ENCODE measurements around the gene PDE6D.

The PDE6D gene

GRCh38 chr2:231706731-231707624, 74.1 kb downstream of the PDE6D start:
- peak; percentile 97 for DNase-seq

GRCh38 chr2:231704017-231704416, 77.1 kb downstream of the PDE6D start:
- DNase-seq = no peak

GRCh38 chr2:231701456-231702373, 79.4 kb downstream of the PDE6D start:
- no peak for DNase-seq

DNA sequence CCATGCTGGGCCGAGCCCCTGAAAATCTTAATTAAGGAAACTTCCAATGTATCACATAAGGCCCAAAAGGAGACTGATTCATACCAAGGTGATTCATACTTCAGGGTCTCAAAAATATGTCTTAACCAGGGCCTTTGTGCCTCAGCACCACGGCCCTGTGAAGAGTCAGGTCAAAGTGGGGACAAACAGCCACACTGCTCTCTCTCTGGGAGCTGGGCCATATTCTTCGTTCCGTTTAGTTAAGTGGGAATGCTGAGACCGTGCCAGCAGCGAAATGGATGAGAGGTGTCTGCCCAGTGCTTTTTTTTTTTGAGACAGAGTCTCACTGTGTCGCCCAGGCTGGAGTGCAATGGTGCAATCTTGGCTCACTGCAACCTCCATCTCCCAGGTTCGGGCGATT, 82.1 kb downstream of the PDE6D start:
- no peak for DNase-seq

- DNase-seq = no peak
Observed at GRCh38 chr2:231696004-231696367, 85.1 kb downstream of the PDE6D start.

GRCh38 chr2:231693956-231694355, 87.1 kb downstream of the PDE6D start:
- DNase-seq = no peak

DNA sequence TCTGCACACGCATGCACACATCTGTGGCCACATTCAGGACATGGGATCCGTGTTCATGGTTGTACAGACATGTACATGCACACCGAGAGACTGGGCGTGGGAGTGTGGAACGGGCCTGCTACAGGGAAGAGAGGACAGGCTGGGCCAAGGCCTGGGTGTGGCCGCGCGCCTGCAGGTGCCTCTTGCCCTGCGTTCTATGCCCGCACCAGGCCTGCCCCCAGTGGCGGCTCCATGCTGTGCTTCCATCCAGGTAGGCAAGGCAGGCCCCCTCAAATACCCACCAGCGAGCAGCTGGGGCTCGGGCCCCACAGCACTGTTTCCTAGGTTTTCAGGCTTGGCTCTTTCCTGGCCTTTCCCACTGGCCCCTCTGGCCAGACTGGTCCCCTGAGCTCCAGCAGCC, 88.2 kb downstream of the PDE6D start:
- no peak for DNase-seq

GRCh38 chr2:231691251-231691772, 89.8 kb downstream of the PDE6D start:
- DNase-seq = no peak

GRCh38 chr2:231689124-231689893, 91.8 kb downstream of the PDE6D start:
- DNase-seq = no peak

- DNase-seq = no peak
Observed at GRCh38 chr2:231688719-231689118, 92.4 kb downstream of the PDE6D start.

- DNase-seq = no peak
Observed at GRCh38 chr2:231687961-231688360, 93.1 kb downstream of the PDE6D start.

- DNase-seq = peak; percentile 50
Observed at GRCh38 chr2:231687133-231687852, 93.8 kb downstream of the PDE6D start.

DNA sequence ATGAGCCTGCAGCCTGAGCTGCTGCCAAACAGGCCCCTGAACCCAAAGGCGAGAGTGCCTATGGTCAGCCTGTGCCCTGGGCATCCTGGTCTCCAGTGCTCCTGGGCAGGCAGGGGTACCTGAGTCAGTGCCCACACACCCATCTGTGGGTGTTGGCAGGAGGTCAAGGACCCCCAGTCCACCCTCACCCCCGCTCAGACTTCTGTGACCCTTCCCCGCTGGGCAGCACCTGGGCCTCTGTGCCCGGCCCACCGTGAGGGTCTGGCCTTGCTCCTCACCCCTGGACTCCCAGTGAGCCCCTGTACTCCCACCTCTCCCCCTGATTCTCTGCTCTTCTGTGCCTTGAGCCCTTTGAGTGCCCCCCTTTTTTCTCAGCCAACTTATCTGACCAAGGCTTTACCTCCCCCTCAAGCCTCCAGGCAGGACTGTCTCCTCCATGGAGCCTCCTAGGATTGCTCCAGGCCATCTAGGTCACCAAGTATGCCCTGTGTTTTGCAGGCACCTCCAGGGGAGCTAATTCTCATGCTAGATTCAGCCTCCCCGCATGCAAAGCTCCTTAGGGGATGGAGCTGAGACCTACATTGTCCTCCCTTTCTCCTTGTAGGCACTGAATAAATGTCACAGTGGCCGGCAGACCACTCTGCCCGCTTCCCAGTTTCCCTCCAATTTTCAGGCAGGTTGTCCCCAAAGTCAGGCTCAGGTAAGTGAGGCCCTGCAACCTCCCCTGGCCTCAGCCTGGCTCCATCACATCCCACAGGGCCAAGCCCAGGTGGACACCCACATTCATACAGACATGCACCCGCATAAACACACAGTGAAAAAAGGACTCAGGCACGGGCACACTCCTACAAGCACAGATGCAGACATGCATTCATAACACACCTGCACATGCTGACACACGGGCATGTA, 94.6 kb downstream of the PDE6D start:
- no peak for DNase-seq

DNA sequence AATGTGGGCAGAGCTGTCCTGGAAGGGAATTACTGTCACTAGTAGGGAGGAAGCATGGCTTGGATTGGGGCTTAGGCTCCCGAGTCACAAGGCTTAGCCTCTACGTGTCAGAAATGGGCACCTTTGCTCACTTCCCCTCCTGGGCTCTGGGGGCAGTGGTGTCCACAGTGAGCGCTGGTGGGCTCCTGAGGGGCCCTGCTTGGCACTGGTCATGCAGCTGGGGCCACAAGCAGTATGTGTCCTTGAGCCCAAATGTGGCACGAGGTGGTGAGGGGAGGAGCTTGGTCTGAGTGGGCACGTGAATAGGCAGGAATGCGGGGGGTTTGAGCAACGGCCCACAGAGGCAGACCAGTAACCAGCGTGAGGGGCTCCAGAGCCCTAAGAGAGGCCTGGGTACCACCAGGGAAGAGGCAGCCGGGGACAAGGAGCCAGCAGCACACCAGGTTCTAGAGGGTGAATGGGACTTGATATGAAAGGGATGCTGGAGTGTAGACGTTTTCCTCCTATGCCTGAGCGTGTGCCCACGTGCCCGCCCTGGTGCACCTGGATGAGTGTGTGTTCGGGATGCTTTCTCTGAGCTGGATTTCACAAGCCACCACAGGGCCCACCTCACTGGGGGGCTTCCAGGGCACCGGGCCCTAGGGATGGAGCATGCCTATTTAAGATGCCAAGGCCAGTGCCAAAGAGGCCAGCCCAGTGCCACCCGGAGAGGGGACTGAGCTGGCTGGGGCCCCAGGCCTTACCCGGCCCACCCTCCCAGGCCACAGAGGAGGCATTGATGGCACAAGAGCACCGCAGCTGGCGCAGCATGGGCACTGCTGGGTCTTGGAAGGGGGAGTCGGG, 95.5 kb downstream of the PDE6D start:
- DNase-seq = no peak

DNA sequence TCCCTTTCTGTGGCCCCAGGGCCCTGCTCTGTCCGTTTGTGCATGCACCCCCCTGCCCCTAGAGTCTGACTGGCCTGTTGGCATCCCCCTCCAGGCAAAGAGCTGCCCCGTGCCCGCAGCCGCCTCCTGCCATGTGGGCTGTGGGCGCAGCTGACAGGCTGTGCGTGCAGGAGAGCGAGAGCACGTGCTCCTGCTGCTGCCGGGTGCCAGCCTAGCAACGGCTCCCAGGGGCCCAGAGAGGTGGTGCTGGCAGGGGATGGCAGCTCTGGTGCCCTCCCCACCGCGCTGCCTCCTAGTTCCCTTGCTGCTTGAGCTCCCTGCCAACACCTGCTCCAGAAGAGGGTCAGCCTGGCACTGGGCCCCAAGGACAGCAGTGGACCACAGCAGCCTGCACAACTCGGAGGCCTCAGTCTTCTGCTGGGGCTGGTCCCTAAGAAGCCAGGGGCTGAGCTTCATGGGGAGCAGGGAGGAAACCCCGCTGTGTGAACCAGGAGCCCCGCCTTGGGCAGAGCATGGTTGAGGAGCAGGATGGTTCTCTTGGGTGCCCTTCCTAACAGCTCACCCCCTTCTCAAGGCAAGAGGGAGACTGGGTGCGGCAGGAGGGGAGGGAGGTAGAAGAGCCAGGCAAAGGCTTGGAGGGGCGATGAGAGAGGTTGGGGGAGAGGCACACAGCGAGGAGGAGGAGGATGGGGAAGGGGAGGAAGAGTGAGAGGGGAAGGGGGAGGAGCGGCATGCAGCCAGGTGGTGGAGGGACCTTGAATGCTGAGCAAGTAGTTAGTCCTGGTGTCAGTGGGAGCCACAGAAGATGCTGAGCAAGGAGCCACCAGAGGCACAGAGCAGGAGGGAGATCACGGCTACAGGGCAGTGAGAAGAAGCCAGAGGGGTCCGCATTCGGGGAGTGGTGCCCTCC, 96.5 kb downstream of the PDE6D start:
- no peak for DNase-seq

DNA sequence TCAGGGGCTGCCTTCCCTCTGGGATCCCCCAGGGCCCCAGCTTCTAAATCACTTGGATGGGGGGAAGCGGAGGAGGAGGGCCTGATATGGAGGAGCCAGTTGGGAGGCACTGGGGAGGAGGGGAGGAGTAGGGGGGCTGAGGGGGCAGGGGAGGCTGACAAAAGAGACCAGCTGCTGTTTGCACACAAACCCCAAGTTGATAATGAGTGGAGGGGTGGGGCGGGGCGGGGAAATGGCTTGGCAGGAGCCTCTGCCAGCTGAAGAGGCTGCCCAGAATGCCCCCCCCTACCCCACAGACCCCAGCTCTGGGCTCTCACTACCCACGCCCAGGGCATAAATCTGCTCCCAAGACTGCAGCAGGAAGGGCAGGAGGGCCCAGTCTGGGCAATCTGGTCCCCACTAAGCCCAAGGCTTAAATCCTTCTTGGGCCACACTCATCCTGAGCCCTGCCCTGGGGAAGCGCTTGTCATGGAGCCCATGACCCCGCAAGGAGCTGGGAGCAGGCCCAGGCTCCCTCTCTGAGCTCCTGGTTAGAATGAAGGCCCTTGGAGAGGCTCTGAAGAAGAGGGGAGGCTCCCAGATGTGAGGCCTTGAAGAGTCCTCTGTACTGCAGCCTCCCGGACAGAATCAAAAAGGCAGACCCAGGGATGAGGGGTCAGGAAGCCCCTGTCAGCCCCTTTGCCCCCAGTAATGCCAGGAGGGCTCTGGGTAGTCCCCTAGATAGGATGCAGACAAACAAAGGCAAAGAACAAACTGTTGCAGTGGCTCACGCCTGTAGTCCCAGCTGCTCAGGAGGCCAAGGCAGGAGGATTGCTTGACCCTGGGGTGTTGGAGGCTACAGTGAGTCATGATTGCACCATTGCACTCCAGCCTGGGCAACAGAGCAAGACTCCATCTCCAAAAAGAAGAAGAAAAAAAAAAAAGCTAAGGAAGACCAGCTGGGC, 97.5 kb downstream of the PDE6D start:
- no peak for DNase-seq

GRCh38 chr2:231682603-231683291, 98.3 kb downstream of the PDE6D start:
- no peak for DNase-seq

Measured in effector CD4-positive, alpha-beta T cell (primary cell).